IPS-NIHi7 (cell line): ENCODE data around the gene UBAC2.
"Not testable (repeated sequence)": the region's sequence is repeated elsewhere in the genome, so short reads cannot be mapped to it uniquely, and the experiment has no call there.

Experiments used
- DNase-seq: peaks from one replicate; pipeline ENCODE4 v3.0.0; 2012; ENCODE audit warnings: mixed read lengths; ENCODE audit errors: extremely low spot score

Gene UBAC2

GRCh38 chr13:99393391-99393790 is 192.7 kb downstream of the UBAC2 start:
- DNase-seq, result not testable (repeated sequence)

- DNase-seq, result no peak
Measured at GRCh38 chr13:99393791-99394735, 193.4 kb downstream of the UBAC2 start.

- no peak for DNase-seq
Measured at GRCh38 chr13:99395436-99395835, 194.8 kb downstream of the UBAC2 start.

GRCh38 chr13:99396446-99396845 is 195.8 kb downstream of the UBAC2 start:
- DNase-seq, result no peak

- no peak for DNase-seq
Measured at GRCh38 chr13:99398071-99398470, 197.4 kb downstream of the UBAC2 start.

GRCh38 chr13:99398916-99399622 is 198.4 kb downstream of the UBAC2 start:
- no peak for DNase-seq

GRCh38 chr13:99399623-99399974 is 198.9 kb downstream of the UBAC2 start:
- DNase-seq, result no peak

GRCh38 chr13:99403458-99403971 is 202.9 kb downstream of the UBAC2 start:
- DNase-seq, result no peak

- no peak for DNase-seq
Measured at GRCh38 chr13:99404005-99404755, 203.5 kb downstream of the UBAC2 start.

- DNase-seq, result no peak
Measured at GRCh38 chr13:99405966-99406365, 205.3 kb downstream of the UBAC2 start.

- DNase-seq, result no peak
Measured at GRCh38 chr13:99406799-99407201, 206.1 kb downstream of the UBAC2 start.

GRCh38 chr13:99407906-99408702 is 207.4 kb downstream of the UBAC2 start:
- DNase-seq, result no peak

GRCh38 chr13:99408703-99409000 is 208.0 kb downstream of the UBAC2 start:
- DNase-seq, result no peak

- not testable (repeated sequence) for DNase-seq
Measured at GRCh38 chr13:99409461-99410083, 208.9 kb downstream of the UBAC2 start.

GRCh38 chr13:99410646-99411475 is 210.2 kb downstream of the UBAC2 start:
- DNase-seq, result not testable (repeated sequence)

- DNase-seq, result no peak
Measured at GRCh38 chr13:99412856-99413255, 212.2 kb downstream of the UBAC2 start.

GRCh38 chr13:99414048-99414995 is 213.7 kb downstream of the UBAC2 start:
- no peak for DNase-seq

GRCh38 chr13:99415014-99415650 is 214.5 kb downstream of the UBAC2 start:
- no peak for DNase-seq
